Measurements from ENCODE around the gene ENTR1. TPM values are rescaled to one million over a fixed set of nuclear protein-coding genes. Genes with fewer than 3 reads are reported as not detected.

Gene ENTR1
- total and polyA plus RNA-seq, 2 of the 4 experiments (the other 2 are of a cell fraction), result 14.5 to 37.3 TPM

DNA sequence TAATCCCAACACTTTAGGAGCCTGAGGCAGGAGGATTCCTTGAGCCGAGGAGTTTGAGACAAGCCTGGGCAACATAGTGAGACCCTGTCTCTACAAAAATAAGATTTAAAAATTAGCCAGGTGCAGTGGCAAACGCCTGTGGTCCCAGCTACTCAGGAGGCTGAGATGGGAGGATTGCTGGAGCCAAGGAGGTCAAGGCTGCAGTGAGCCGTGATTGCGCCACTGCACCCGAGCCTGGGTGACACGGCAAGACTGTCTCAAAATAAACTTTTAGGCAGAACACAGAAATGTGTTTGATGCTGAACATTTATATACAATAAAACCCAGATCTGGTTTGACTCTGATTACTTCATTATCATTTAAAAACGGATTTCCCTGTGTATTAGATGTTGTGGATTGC is 4.9 kb downstream of the ENTR1 start:
- Histone ChIP-seq H2BK20ac (ENCODE audit: low read depth, low read length) (no peak overlapping the region), H3K9me3 (ENCODE audit: control insufficient read depth, insufficient read depth, low read length) (no peaks in the 10 kb centered on the region)
- CTCF ChIA-PET, result no interaction called here

More for the DNA sequence above, 4.9 kb downstream of the ENTR1 start:
- Histone ChIP-seq H2AK5ac (ENCODE audit: low read depth, low read length) (no peak overlapping the region), H2BK120ac (ENCODE audit: low read depth, low read length) (no peak overlapping the region), H3K56ac (ENCODE audit: extremely low read depth, insufficient read depth, low read length) (no peak overlapping the region), H3K4me3 (ENCODE audit: insufficient read depth, low read depth, low read length) (no peak overlapping the region), H3K9ac (ENCODE audit: low read depth, low read length) (no peak overlapping the region), H3K9me1 (ENCODE audit: insufficient read depth, low read length) (0 out of 2 replicates have a peak, but pooled peaks cover 5% of the 10 kb centered on the region), H2BK5ac (ENCODE audit: low read depth, low read length, poor library complexity, severe bottlenecking) (no peak overlapping the region), H3K4ac (ENCODE audit: low read depth, low read length) (no peak overlapping the region), H3K36me3 (ENCODE audit: control insufficient read depth, insufficient read depth, low read length) (peaks cover 40% of the 10 kb centered on the region), H3K14ac (replicated peaks; ENCODE audit: low read depth, low read length) (no peak overlapping the region), H3K79me1 (ENCODE audit: low read depth in 1 of 2, low read length in 2 of 2) (peaks cover 9 to 31% of the 10 kb centered on the region in 2 experiments), H4K20me1 (ENCODE audit: insufficient read depth, low read length) (peaks cover 9% of the 10 kb centered on the region), H3K27me3 (ENCODE audit: control insufficient read depth, insufficient read depth, low read length) (no peaks in the 10 kb centered on the region), H4K91ac (ENCODE audit: insufficient read depth, low read depth, low read length) (no peak overlapping the region), H2AFZ (replicated peaks; ENCODE audit: low read length, poor library complexity) (no peak overlapping the region), H4K5ac (ENCODE audit: low read depth, low read length) (no peak overlapping the region), H3K27ac (ENCODE audit: insufficient read depth, low read length) (no peak overlapping the region), H3K23ac (ENCODE audit: low read depth, low read length) (no peak overlapping the region), H2BK15ac (ENCODE audit: low read depth, low read length) (no peak overlapping the region), H2AK9ac (replicated peaks; ENCODE audit: low read depth, low read length, poor library complexity) (no peak overlapping the region), H3K4me1 (ENCODE audit: control insufficient read depth, insufficient read depth, low read length) (peaks cover 4% of the 10 kb centered on the region), H4K8ac (ENCODE audit: low read depth in 2 of 2, low read length in 2 of 2) (no peak overlapping the region), H3K4me2 (ENCODE audit: low read depth, low read length) (no peak overlapping the region), H3K18ac (ENCODE audit: low read depth, low read length) (no peak overlapping the region)
- BruUV-seq (replicated peaks), result no TSS peak
- in situ Hi-C loops (cut with MboI; ENCODE audit: low sequenced_read_pairs) (no loop called here), intact Hi-C loops (cut with micrococcal nuclease) (no loop called here), dilution Hi-C loops (cut with HindIII; ENCODE audit: low sequenced_read_pairs, unreplicated experiment) (no loop called here)
- WGBS, 2 experiments (ENCODE audit: extremely low coverage in 2 of 2, insufficient read length in 1 of 2), result no CpG with 5 or more reads among the region's 7 CpGs
- no peak for ATAC-seq (ENCODE audit: low read depth)
- TF ChIP-seq, protein P1, sequence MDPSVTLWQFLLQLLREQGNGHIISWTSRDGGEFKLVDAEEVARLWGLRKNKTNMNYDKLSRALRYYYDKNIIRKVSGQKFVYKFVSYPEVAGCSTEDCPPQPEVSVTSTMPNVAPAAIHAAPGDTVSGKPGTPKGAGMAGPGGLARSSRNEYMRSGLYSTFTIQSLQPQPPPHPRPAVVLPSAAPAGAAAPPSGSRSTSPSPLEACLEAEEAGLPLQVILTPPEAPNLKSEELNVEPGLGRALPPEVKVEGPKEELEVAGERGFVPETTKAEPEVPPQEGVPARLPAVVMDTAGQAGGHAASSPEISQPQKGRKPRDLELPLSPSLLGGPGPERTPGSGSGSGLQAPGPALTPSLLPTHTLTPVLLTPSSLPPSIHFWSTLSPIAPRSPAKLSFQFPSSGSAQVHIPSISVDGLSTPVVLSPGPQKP (IDR thresholded peaks at IDR 0.05; ENCODE audit: borderline replicate concordance, low read depth, low read length), result no peak
- TF ChIP-seq FOS (IDR thresholded peaks at IDR 0.05; ENCODE audit: low read depth, low read length) (no peak), RAD21 (IDR thresholded peaks at IDR 0.05; ENCODE audit: low read length) (no peak), SMC3 (IDR thresholded peaks at IDR 0.05; ENCODE audit: low read depth, low read length) (no peak), MAZ (IDR thresholded peaks at IDR 0.05; ENCODE audit: borderline replicate concordance, low read depth, low read length) (no peak)
- TF ChIP-seq, protein P2, sequence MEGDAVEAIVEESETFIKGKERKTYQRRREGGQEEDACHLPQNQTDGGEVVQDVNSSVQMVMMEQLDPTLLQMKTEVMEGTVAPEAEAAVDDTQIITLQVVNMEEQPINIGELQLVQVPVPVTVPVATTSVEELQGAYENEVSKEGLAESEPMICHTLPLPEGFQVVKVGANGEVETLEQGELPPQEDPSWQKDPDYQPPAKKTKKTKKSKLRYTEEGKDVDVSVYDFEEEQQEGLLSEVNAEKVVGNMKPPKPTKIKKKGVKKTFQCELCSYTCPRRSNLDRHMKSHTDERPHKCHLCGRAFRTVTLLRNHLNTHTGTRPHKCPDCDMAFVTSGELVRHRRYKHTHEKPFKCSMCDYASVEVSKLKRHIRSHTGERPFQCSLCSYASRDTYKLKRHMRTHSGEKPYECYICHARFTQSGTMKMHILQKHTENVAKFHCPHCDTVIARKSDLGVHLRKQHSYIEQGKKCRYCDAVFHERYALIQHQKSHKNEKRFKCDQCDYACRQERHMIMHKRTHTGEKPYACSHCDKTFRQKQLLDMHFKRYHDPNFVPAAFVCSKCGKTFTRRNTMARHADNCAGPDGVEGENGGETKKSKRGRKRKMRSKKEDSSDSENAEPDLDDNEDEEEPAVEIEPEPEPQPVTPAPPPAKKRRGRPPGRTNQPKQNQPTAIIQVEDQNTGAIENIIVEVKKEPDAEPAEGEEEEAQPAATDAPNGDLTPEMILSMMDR (conservative IDR thresholded peaks at IDR 0.05; ENCODE audit: low read depth, low read length), result no peak
- POLR2A ChIA-PET (ENCODE audit: unreplicated experiment), result no interaction called here
- no peak for DNase-seq

All from IMR-90 (cell line).